ENCODE data around the gene CFDP1.

GRCh38 chr16:75402159-75402820 lies 31.0 kb downstream of the CFDP1 start:
- TF ChIP-seq CTCF (IDR thresholded peaks at IDR 0.05; ENCODE audit: low read depth, low read length, poor library complexity, severe bottlenecking) (no peak), EZH2phosphoT487 (IDR thresholded peaks at IDR 0.05; ENCODE audit: borderline replicate concordance, low read length) (no peak)

Data from DOHH2 (cell line).